Adrenal gland (tissue), 5 donors: Measurements from ENCODE around the gene ZNF672.

Experiments used
- POLR2A ChIP-seq, 2 donors: fragments of 450-650 bp; IDR thresholded peaks; one replicate each; pipeline ENCODE4 v1.6.1; 2017; ENCODE audit warnings: antibody characterized with exemption in 2 of 2, mild to moderate bottlenecking in 2 of 2, moderate library complexity in 1 of 2
- TF ChIP-seq, protein P1 (sequence below), 6 experiments: fragments of 450-650 bp in 4 of 6; fragments of 200-600 bp in 2 of 6; sonication (generic) in 1 of 6; IDR thresholded peaks; 1 replicate in 5 of 6; 2 replicates in 1 of 6; pipeline versions ENCODE4 v1.5.1 to v1.8.0; 2016 to 2021; ENCODE audit warnings: antibody characterized with exemption in 6 of 6, mild to moderate bottlenecking in 2 of 6, moderate library complexity in 1 of 6
- donor health status: DM: no; HTN: no; CAD: no.

DNA sequence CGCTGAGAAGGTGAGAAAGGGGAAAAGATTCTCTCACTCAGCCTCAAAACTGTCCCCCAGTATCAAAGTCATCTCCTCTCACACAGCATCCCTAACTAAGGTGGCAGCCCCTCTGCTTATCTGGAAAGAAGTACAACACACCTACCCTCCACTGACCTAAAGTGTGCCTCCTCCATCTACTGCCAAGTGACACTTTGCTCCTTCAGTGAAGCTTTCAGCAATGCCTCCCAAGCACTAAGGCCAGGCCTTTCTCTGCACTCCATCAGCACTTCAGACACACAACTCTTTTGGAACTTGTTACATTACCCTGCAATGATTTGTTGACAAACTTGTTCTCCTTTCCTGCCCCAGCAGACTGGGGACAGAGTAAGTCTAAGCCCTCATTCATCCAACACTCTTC lies 13.7 kb upstream of the ZNF672 start:
- TF ChIP-seq POLR2A (IDR thresholded peaks at IDR 0.05), result no peak
- TF ChIP-seq, protein P1, sequence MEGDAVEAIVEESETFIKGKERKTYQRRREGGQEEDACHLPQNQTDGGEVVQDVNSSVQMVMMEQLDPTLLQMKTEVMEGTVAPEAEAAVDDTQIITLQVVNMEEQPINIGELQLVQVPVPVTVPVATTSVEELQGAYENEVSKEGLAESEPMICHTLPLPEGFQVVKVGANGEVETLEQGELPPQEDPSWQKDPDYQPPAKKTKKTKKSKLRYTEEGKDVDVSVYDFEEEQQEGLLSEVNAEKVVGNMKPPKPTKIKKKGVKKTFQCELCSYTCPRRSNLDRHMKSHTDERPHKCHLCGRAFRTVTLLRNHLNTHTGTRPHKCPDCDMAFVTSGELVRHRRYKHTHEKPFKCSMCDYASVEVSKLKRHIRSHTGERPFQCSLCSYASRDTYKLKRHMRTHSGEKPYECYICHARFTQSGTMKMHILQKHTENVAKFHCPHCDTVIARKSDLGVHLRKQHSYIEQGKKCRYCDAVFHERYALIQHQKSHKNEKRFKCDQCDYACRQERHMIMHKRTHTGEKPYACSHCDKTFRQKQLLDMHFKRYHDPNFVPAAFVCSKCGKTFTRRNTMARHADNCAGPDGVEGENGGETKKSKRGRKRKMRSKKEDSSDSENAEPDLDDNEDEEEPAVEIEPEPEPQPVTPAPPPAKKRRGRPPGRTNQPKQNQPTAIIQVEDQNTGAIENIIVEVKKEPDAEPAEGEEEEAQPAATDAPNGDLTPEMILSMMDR (IDR thresholded peaks at IDR 0.05), result no peak
